HepG2 (cell line): Measurements from ENCODE around the gene BAIAP2L1. TPM values are rescaled to one million over a fixed set of nuclear protein-coding genes. Genes with fewer than 3 reads are reported as not detected.

Experiments
- BORCS8-MEF2B ChIP-seq: sonication (generic); formaldehyde crosslinking; IDR thresholded peaks from 2 replicates; pipeline ENCODE4 v1.8.0; 2022; ENCODE audit warnings: mild to moderate bottlenecking, missing genetic modification reagents
- EED ChIP-seq: sonication (generic); formaldehyde crosslinking; IDR thresholded peaks from 2 replicates; pipeline ENCODE4 v1.5.0; 2020; ENCODE audit warnings: mild to moderate bottlenecking, missing genetic modification reagents
- FOXJ3 ChIP-seq: sonication (generic); formaldehyde crosslinking; IDR thresholded peaks from 2 replicates; pipeline ENCODE4 v1.4.0; 2020; ENCODE audit warnings: missing genetic modification reagents, mild to moderate bottlenecking, borderline replicate concordance
- HOXA9 ChIP-seq: sonication (generic); formaldehyde crosslinking; IDR thresholded peaks from 2 replicates; pipeline ENCODE4 v1.8.1; 2022; ENCODE audit warnings: missing genetic modification reagents, mild to moderate bottlenecking, moderate library complexity, borderline replicate concordance
- KLF13 ChIP-seq: sonication (generic); formaldehyde crosslinking; IDR thresholded peaks from 2 replicates; pipeline ENCODE4 v1.4.0; 2020; ENCODE audit warnings: mild to moderate bottlenecking, missing genetic modification reagents
- MIER2 ChIP-seq: IDR thresholded peaks from 2 replicates; pipeline ENCODE4 v1.6.1; 2016; ENCODE audit warnings: missing biosample characterization, missing genetic modification reagents
- NFYC ChIP-seq: IDR thresholded peaks from 2 replicates; pipeline ENCODE4 v1.6.1; 2016; ENCODE audit warnings: missing genetic modification reagents, missing compliant biosample characterization
- TEAD3 ChIP-seq: optimal IDR thresholded peaks from 2 replicates; pipeline ENCODE3; 2016; ENCODE audit warnings: borderline replicate concordance
- ZNF253 ChIP-seq: sonication (generic); formaldehyde crosslinking; IDR thresholded peaks from 2 replicates; pipeline ENCODE4 v1.8.0; 2022; ENCODE audit warnings: mild to moderate bottlenecking, missing genetic modification reagents, borderline replicate concordance
- ZNF292 ChIP-seq: sonication (generic); formaldehyde crosslinking; IDR thresholded peaks from 2 replicates; pipeline ENCODE4 v1.8.1; 2022; ENCODE audit warnings: mild to moderate bottlenecking, low read depth, missing genetic modification reagents, borderline replicate concordance
- ZNF549 ChIP-seq: sonication (generic); formaldehyde crosslinking; IDR thresholded peaks from 2 replicates; pipeline ENCODE4 v1.5.0; 2020; ENCODE audit warnings: missing genetic modification reagents
- ZNF839 ChIP-seq: sonication (generic); formaldehyde crosslinking; IDR thresholded peaks from 2 replicates; pipeline ENCODE4 v1.4.0; 2020; ENCODE audit warnings: missing genetic modification reagents, mild to moderate bottlenecking, borderline replicate concordance
- polyA plus RNA-seq, 8 experiments: library from polyadenylated mRNA; depleted of rRNA in 3 of 8; stranded (reverse) in 7 of 8; unstranded in 1 of 8; fragments of >200 nt; fragmentation: Illumina TruSeq in 4 of 8; extraction: Trizol in 4 of 8; gene quantifications; 2 replicates each; pipeline versions ENCODE4 v1.2.1 to v1.2.3, GENCODE V29; 2011 to 2016; ENCODE audit warnings: low read depth in 4 of 8, missing spikeins in 1 of 8, mixed read lengths in 1 of 8; ENCODE audit not compliant: insufficient read depth in 1 of 8
- total RNA-seq, 5 experiments: library from RNA; depleted of rRNA; stranded (reverse); fragments of >200 nt; fragmentation: Illumina TruSeq; extraction: Trizol; gene quantifications; 2 replicates each; pipeline ENCODE4 v1.2.3, GENCODE V29; 2016; ENCODE audit warnings: low read depth in 1 of 5
- TF ChIP-seq, protein P1 (sequence below): sonication (generic); formaldehyde crosslinking; IDR thresholded peaks from 2 replicates; pipeline ENCODE4 v1.4.0; 2020; ENCODE audit warnings: missing genetic modification reagents
- TF ChIP-seq, protein P2 (sequence below): sonication (generic); formaldehyde crosslinking; IDR thresholded peaks from 2 replicates; pipeline ENCODE4 v1.5.1; 2020; ENCODE audit warnings: missing genetic modification reagents, mild to moderate bottlenecking, borderline replicate concordance
- TF ChIP-seq, protein P3 (sequence below): sonication (generic); formaldehyde crosslinking; conservative IDR thresholded peaks from 2 replicates; pipeline ENCODE4 v1.8.0; 2022; ENCODE audit warnings: low read depth, missing genetic modification reagents
- TF ChIP-seq, protein P4 (sequence below): sonication (generic); formaldehyde crosslinking; IDR thresholded peaks from 2 replicates; pipeline ENCODE4 v1.4.0; 2020; ENCODE audit warnings: missing genetic modification reagents
- TF ChIP-seq, protein P5 (sequence below): sonication (generic); formaldehyde crosslinking; IDR thresholded peaks from 2 replicates; pipeline ENCODE4 v1.4.0; 2020; ENCODE audit warnings: mild to moderate bottlenecking, missing genetic modification reagents
- TF ChIP-seq, protein P6 (sequence below): sonication (generic); formaldehyde crosslinking; IDR thresholded peaks from 2 replicates; pipeline ENCODE4 v1.5.0; 2020; ENCODE audit warnings: missing genetic modification reagents

The BAIAP2L1 gene
- total and polyA plus RNA-seq, 2 of the 13 experiments (the other 11 are each of a cell fraction or from before 2014, with no cell fraction given): 13.0 to 21.5 TPM

DNA sequence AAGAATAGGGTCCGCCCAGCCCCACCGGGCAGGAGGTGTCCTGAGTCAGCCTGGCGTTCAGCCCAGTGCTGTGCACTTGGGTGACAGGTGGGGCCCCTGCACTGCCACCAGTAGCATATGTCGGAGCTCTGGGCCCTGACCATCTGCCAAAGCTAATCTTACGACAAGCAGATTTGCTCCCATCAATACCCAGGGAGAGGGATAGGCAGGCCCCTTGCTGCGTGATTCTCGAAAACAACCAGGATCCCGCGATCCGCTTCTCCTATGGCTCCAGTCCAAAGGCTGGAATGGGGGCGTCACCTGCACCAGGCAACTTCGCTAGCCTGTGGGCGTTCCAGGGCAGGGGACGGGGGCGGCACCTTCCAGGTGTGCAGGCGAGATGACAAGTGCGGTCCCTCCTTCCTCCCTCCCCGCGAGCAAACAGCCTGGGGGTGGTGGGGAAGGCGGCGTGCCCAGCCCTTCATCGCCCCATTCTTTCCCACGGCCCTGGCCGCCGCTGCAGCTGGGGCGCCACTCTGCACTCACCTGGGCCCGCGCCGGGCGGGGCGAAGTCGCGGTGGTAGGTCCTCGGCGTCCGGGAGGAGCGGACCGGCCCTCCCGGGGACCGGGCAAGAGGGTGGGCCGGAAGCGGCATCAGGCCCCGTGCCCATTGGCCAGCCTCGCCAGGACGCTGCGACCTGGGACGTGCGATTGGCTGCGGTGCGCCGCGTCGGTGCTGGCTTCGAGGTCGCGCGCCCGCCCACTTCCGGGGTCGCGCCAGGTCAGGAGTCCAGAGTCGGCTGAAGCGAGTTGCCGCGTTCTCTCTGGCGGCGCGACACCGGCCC is 149.1 kb downstream of the BAIAP2L1 start, which contains the start of gene TECPR1 (continued):
- TF ChIP-seq, protein P1, sequence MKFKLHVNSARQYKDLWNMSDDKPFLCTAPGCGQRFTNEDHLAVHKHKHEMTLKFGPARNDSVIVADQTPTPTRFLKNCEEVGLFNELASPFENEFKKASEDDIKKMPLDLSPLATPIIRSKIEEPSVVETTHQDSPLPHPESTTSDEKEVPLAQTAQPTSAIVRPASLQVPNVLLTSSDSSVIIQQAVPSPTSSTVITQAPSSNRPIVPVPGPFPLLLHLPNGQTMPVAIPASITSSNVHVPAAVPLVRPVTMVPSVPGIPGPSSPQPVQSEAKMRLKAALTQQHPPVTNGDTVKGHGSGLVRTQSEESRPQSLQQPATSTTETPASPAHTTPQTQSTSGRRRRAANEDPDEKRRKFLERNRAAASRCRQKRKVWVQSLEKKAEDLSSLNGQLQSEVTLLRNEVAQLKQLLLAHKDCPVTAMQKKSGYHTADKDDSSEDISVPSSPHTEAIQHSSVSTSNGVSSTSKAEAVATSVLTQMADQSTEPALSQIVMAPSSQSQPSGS (CRISPR knock-in tag): peak; percentile 11; the same call in 1 of the 2 replicates
- TF ChIP-seq EED (CRISPR knock-in tag) (peak; percentile 69; the same call in 1 of the 2 replicates), ZNF839 (CRISPR knock-in tag) (0 out of 2 replicates have a peak, but pooled peaks have one; percentile 71), TEAD3 (CRISPR knock-in tag) (peak; percentile 16), BORCS8-MEF2B (CRISPR knock-in tag) (0 out of 2 replicates have a peak, but pooled peaks have one; percentile 78), KLF13 (CRISPR knock-in tag) (peak; percentile 27), ZNF292 (CRISPR knock-in tag) (0 out of 2 replicates have a peak, but pooled peaks have one; percentile 46), ZNF253 (CRISPR knock-in tag) (0 out of 2 replicates have a peak, but pooled peaks have one; percentile 20), ZNF549 (CRISPR knock-in tag) (no peak), NFYC (CRISPR knock-in tag) (peak; percentile 97), MIER2 (CRISPR knock-in tag) (0 out of 2 replicates have a peak, but pooled peaks have one; percentile 21), HOXA9 (CRISPR knock-in tag) (no peak), FOXJ3 (no peak)
- TF ChIP-seq, protein P2, sequence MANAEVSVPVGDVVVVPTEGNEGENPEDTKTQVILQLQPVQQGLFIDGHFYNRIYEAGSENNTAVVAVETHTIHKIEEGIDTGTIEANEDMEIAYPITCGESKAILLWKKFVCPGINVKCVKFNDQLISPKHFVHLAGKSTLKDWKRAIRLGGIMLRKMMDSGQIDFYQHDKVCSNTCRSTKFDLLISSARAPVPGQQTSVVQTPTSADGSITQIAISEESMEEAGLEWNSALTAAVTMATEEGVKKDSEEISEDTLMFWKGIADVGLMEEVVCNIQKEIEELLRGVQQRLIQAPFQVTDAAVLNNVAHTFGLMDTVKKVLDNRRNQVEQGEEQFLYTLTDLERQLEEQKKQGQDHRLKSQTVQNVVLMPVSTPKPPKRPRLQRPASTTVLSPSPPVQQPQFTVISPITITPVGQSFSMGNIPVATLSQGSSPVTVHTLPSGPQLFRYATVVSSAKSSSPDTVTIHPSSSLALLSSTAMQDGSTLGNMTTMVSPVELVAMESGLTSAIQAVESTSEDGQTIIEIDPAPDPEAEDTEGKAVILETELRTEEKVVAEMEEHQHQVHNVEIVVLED (CRISPR knock-in tag): peak; percentile 91
- TF ChIP-seq, protein P3, sequence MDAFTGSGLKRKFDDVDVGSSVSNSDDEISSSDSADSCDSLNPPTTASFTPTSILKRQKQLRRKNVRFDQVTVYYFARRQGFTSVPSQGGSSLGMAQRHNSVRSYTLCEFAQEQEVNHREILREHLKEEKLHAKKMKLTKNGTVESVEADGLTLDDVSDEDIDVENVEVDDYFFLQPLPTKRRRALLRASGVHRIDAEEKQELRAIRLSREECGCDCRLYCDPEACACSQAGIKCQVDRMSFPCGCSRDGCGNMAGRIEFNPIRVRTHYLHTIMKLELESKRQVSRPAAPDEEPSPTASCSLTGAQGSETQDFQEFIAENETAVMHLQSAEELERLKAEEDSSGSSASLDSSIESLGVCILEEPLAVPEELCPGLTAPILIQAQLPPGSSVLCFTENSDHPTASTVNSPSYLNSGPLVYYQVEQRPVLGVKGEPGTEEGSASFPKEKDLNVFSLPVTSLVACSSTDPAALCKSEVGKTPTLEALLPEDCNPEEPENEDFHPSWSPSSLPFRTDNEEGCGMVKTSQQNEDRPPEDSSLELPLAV (CRISPR knock-in tag): no peak
- TF ChIP-seq, protein P4, sequence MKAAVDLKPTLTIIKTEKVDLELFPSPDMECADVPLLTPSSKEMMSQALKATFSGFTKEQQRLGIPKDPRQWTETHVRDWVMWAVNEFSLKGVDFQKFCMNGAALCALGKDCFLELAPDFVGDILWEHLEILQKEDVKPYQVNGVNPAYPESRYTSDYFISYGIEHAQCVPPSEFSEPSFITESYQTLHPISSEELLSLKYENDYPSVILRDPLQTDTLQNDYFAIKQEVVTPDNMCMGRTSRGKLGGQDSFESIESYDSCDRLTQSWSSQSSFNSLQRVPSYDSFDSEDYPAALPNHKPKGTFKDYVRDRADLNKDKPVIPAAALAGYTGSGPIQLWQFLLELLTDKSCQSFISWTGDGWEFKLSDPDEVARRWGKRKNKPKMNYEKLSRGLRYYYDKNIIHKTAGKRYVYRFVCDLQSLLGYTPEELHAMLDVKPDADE (CRISPR knock-in tag): no peak
- TF ChIP-seq, protein P5, sequence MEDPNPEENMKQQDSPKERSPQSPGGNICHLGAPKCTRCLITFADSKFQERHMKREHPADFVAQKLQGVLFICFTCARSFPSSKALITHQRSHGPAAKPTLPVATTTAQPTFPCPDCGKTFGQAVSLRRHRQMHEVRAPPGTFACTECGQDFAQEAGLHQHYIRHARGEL (CRISPR knock-in tag): 0 out of 2 replicates have a peak, but pooled peaks have one; percentile 27
- TF ChIP-seq, protein P6, sequence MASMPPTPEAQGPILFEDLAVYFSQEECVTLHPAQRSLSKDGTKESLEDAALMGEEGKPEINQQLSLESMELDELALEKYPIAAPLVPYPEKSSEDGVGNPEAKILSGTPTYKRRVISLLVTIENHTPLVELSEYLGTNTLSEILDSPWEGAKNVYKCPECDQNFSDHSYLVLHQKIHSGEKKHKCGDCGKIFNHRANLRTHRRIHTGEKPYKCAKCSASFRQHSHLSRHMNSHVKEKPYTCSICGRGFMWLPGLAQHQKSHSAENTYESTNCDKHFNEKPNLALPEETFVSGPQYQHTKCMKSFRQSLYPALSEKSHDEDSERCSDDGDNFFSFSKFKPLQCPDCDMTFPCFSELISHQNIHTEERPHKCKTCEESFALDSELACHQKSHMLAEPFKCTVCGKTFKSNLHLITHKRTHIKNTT (CRISPR knock-in tag): 0 out of 2 replicates have a peak, but pooled peaks have one; percentile 38
